Measurements from ENCODE around the gene NPAS3. TPM values are rescaled to one million over a fixed set of nuclear protein-coding genes. Genes with fewer than 3 reads are reported as not detected.

NPAS3 gene
- total RNA-seq, 1 donor from 2014 or later, result 2.4 TPM

- no peak overlapping the region for H3K27ac Mint-ChIP-seq (ENCODE audit: unreplicated experiment)
- H3K9me3 Mint-ChIP-seq (ENCODE audit: unreplicated experiment), result no peaks in the 10 kb centered on the region
- H3K27me3 Mint-ChIP-seq (ENCODE audit: unreplicated experiment), result no peaks in the 10 kb centered on the region
- no peaks in the 10 kb centered on the region for H3K36me3 Mint-ChIP-seq (ENCODE audit: unreplicated experiment)
- TF ChIP-seq, protein P1, sequence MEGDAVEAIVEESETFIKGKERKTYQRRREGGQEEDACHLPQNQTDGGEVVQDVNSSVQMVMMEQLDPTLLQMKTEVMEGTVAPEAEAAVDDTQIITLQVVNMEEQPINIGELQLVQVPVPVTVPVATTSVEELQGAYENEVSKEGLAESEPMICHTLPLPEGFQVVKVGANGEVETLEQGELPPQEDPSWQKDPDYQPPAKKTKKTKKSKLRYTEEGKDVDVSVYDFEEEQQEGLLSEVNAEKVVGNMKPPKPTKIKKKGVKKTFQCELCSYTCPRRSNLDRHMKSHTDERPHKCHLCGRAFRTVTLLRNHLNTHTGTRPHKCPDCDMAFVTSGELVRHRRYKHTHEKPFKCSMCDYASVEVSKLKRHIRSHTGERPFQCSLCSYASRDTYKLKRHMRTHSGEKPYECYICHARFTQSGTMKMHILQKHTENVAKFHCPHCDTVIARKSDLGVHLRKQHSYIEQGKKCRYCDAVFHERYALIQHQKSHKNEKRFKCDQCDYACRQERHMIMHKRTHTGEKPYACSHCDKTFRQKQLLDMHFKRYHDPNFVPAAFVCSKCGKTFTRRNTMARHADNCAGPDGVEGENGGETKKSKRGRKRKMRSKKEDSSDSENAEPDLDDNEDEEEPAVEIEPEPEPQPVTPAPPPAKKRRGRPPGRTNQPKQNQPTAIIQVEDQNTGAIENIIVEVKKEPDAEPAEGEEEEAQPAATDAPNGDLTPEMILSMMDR (IDR thresholded peaks at IDR 0.05), result no peak
- no peak overlapping the region for H3K4me3 Mint-ChIP-seq (ENCODE audit: unreplicated experiment)
- H3K4me1 Mint-ChIP-seq (ENCODE audit: unreplicated experiment), result peaks cover 15% of the 10 kb centered on the region
- DNase-seq (ENCODE audit: extremely low spot score, unreplicated experiment), result no peak
These were observed 512.5 kb downstream of the NPAS3 start for GRCh38 chr14:33451211-33451610.

DNA sequence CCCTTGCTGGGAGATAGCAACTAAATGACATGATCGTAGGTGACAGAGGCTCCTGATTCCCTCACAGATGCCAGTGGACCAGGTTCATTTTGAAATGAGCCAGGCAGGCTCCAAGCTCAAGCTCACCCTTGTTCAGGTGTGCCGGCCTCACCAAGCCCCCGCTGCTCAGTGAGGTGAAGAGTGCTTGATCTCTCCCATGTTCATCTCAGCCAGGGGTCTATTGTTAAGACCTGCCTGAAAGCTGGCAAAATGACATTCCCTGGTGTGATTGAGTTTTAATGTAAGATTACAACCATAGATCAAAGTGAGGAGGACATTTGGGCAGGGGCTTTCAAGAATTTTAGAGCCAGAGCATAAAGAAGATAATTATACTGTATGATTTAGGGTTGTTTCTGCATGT lies 514.3 kb downstream of the NPAS3 start:
- TF ChIP-seq, protein P1 (IDR thresholded peaks at IDR 0.05), result no peak
- peaks cover 27% of the 10 kb centered on the region for H3K4me1 Mint-ChIP-seq (ENCODE audit: unreplicated experiment)
- H3K4me3 Mint-ChIP-seq (ENCODE audit: unreplicated experiment), result no peak overlapping the region
- no peaks in the 10 kb centered on the region for H3K27me3 Mint-ChIP-seq (ENCODE audit: unreplicated experiment)
- DNase-seq (ENCODE audit: extremely low spot score, unreplicated experiment), result no peak
- H3K27ac Mint-ChIP-seq (ENCODE audit: unreplicated experiment), result no peak overlapping the region
- no peaks in the 10 kb centered on the region for H3K36me3 Mint-ChIP-seq (ENCODE audit: unreplicated experiment)
- no peaks in the 10 kb centered on the region for H3K9me3 Mint-ChIP-seq (ENCODE audit: unreplicated experiment)

DNA sequence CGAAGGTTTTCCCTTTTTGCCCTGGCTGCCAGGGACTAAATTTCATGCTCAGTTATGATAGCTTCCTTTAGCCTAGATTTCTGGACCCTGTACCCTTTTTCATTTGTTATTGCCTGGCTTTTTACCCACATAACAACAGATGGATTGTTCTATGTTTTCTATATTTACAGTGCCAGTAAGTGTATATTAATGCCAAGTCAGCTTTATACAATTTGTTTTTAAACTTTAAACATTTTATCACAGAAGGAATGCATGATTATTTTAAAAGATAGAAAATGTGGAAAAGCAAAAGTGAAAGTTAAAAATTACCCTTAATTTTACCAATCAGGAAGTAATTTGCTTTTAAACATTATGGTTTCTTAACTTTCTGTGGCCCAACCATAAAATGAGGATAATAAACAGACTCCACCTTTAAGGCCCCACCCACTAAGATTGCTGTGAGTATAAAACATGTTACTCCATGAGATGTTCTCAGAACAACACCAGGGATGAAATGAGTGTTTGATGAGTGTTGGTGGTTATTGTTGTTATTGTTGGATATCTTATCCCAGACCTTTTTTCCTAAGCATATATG lies 515.4 kb downstream of the NPAS3 start:
- no peaks in the 10 kb centered on the region for H3K27me3 Mint-ChIP-seq (ENCODE audit: unreplicated experiment)
- DNase-seq (ENCODE audit: extremely low spot score, unreplicated experiment), result no peak
- peak overlapping the region; percentile 19 for H3K27ac Mint-ChIP-seq (ENCODE audit: unreplicated experiment)
- no peaks in the 10 kb centered on the region for H3K9me3 Mint-ChIP-seq (ENCODE audit: unreplicated experiment)
- no peaks in the 10 kb centered on the region for H3K36me3 Mint-ChIP-seq (ENCODE audit: unreplicated experiment)
- TF ChIP-seq, protein P1 (IDR thresholded peaks at IDR 0.05), result no peak
- no peak overlapping the region for H3K4me3 Mint-ChIP-seq (ENCODE audit: unreplicated experiment)
- H3K4me1 Mint-ChIP-seq (ENCODE audit: unreplicated experiment), result peaks cover 27% of the 10 kb centered on the region

DNA sequence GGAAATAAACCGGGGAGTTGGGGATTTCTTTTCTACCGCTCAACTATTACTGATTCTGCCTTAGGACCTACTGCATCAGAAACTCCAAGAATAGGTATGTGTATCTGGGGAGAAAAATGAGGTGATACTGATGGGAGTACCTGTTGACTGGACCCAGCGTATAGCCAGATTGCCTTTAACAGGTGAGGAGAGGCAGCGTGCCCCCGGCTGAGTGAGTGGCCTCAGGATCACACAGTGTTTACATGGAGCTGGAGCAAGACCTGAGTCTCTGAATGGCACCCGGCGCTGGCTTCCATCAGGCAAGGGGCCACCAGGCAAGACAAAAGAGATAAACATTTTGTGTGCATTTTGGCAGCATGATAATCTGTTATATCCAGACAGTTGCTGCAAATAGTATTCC lies 516.0 kb downstream of the NPAS3 start:
- TF ChIP-seq, protein P1 (IDR thresholded peaks at IDR 0.05), result no peak
- H3K4me3 Mint-ChIP-seq (ENCODE audit: unreplicated experiment), result no peak overlapping the region
- no peak for DNase-seq (ENCODE audit: extremely low spot score, unreplicated experiment)
- no peaks in the 10 kb centered on the region for H3K27me3 Mint-ChIP-seq (ENCODE audit: unreplicated experiment)
- peaks cover 27% of the 10 kb centered on the region for H3K4me1 Mint-ChIP-seq (ENCODE audit: unreplicated experiment)
- H3K27ac Mint-ChIP-seq (ENCODE audit: unreplicated experiment), result no peak overlapping the region
- no peaks in the 10 kb centered on the region for H3K9me3 Mint-ChIP-seq (ENCODE audit: unreplicated experiment)
- no peaks in the 10 kb centered on the region for H3K36me3 Mint-ChIP-seq (ENCODE audit: unreplicated experiment)

GRCh38 chr14:33455654-33456345 lies 517.1 kb downstream of the NPAS3 start:
- no peak for DNase-seq (ENCODE audit: extremely low spot score, unreplicated experiment)
- peaks cover 33% of the 10 kb centered on the region for H3K4me1 Mint-ChIP-seq (ENCODE audit: unreplicated experiment)
- H3K36me3 Mint-ChIP-seq (ENCODE audit: unreplicated experiment), result no peaks in the 10 kb centered on the region
- H3K27ac Mint-ChIP-seq (ENCODE audit: unreplicated experiment), result no peak overlapping the region
- TF ChIP-seq, protein P1 (IDR thresholded peaks at IDR 0.05), result no peak
- no peak overlapping the region for H3K4me3 Mint-ChIP-seq (ENCODE audit: unreplicated experiment)
- H3K27me3 Mint-ChIP-seq (ENCODE audit: unreplicated experiment), result no peaks in the 10 kb centered on the region
- H3K9me3 Mint-ChIP-seq (ENCODE audit: unreplicated experiment), result no peaks in the 10 kb centered on the region
